Left renal cortex interstitium (tissue), 4 donors: ENCODE results near the gene GPR50. TPM values are rescaled to one million over a fixed set of nuclear protein-coding genes. Genes with fewer than 3 reads are reported as not detected.

ENCODE experiments used
- DNase-seq, 4 donors: peaks; one replicate each; pipeline ENCODE4 v3.0.0-alpha.2; 2013; ENCODE audit warnings: low read depth in 4 of 4, low spot score in 2 of 4, missing footprints in 1 of 4
- polyA plus RNA-seq, 4 donors: library from polyadenylated mRNA; unstranded; fragments of 120-200 nt; gene quantifications; one replicate each; pipeline ENCODE4 v1.2.1, GENCODE V29; 2013; ENCODE audit not compliant: insufficient read length in 4 of 4

The GPR50 gene
- polyA plus RNA-seq, result under 1 TPM in 2 of 4 donors, not detected in 2; 0.08 to 0.10 TPM

GRCh38 chrX:151176231-151176750 lies at the start of gene GPR50:
Gene GPR50, plus strand, starts transcription at chrX:151176584. Its CDS starts 138 bp downstream, at chrX:151176722.
- DNase-seq, result no peak

GRCh38 chrX:151132531-151132930 lies 43.9 kb upstream of the GPR50 start:
- DNase-seq, result no peak

- DNase-seq, result no peak
These were observed 24.6 kb upstream of the GPR50 start for GRCh38 chrX:151151665-151152267.

- no peak for DNase-seq
These were observed 23.3 kb upstream of the GPR50 start for GRCh38 chrX:151153086-151153485.

- no peak for DNase-seq
These were observed 22.7 kb upstream of the GPR50 start for GRCh38 chrX:151153667-151154066.

GRCh38 chrX:151155234-151155633 lies 21.1 kb upstream of the GPR50 start:
- DNase-seq, result no peak

GRCh38 chrX:151161690-151162089 lies 14.7 kb upstream of the GPR50 start:
- no peak for DNase-seq

- DNase-seq, result no peak
These were observed 8.5 kb upstream of the GPR50 start for GRCh38 chrX:151167791-151168345.

- no peak for DNase-seq
These were observed 6.6 kb upstream of the GPR50 start for GRCh38 chrX:151169783-151170182.

- no peak for DNase-seq
These were observed 1.7 kb upstream of the GPR50 start for GRCh38 chrX:151174581-151175282.

- no peak for DNase-seq
These were observed 911 bp upstream of the GPR50 start for GRCh38 chrX:151175283-151176062.

- DNase-seq, result no peak
These were observed 1.0 kb downstream of the GPR50 start for GRCh38 chrX:151177141-151178027.

GRCh38 chrX:151178746-151179145 lies 2.4 kb downstream of the GPR50 start:
- DNase-seq, result no peak

GRCh38 chrX:151180400-151180799 lies 4.0 kb downstream of the GPR50 start:
- DNase-seq, result no peak

- no peak for DNase-seq
These were observed 4.7 kb downstream of the GPR50 start for GRCh38 chrX:151181088-151181487.

GRCh38 chrX:151183233-151183753 lies 6.9 kb downstream of the GPR50 start:
- no peak for DNase-seq

- DNase-seq, result no peak
These were observed 7.7 kb downstream of the GPR50 start for GRCh38 chrX:151183912-151184565.

- no peak for DNase-seq
These were observed 8.3 kb downstream of the GPR50 start for GRCh38 chrX:151184705-151185104.

- no peak for DNase-seq
These were observed 30.5 kb downstream of the GPR50 start for GRCh38 chrX:151206871-151207270.
